Fibroblast of lung (primary cell): Measurements from ENCODE around the gene BRD1.

Source experiments
- CTCF ChIP-seq, 2 donors: IDR thresholded peaks in 1 of 2; conservative IDR thresholded peaks in 1 of 2; 1 replicate in 1 of 2; 2 replicates in 1 of 2; pipeline ENCODE4 v1.5.1; 2011 to 2012; ENCODE audit warnings: low read length in 2 of 2, control low read depth in 1 of 2, inconsistent platforms in 1 of 2, low read depth in 1 of 2, mild to moderate bottlenecking in 1 of 2
- EZH2 ChIP-seq: IDR thresholded peaks from 2 replicates; pipeline ENCODE4 v1.5.1; 2012; ENCODE audit warnings: low read length, control low read depth, mild to moderate bottlenecking; ENCODE audit errors: missing control alignments

GRCh38 chr22:49783926-49784629, 43.6 kb downstream of the BRD1 start:
- TF ChIP-seq CTCF (conservative IDR thresholded peaks at IDR 0.05 in 1 of 2, IDR thresholded peaks at IDR 0.05 in 1 of 2; ENCODE audit: low read depth in 1 of 2, low read length in 2 of 2) (no peak), EZH2 (no peak)
